ENCODE measurements around the gene NTNG2.
A peak's percentile ranks its signal among the peaks of the same experiment; 100 is the strongest.

- TF ChIP-seq POLR2AphosphoS5 (IDR thresholded peaks at IDR 0.05) = no peak
- TF ChIP-seq POLR2A (IDR thresholded peaks at IDR 0.05) = no peak
- TF ChIP-seq CTCF (IDR thresholded peaks at IDR 0.05 in 8 of 11, conservative IDR thresholded peaks at IDR 0.05 in 3 of 11) = peak in 4 of 11 experiments; percentile 9 to 26 (median 16)
Observed at GRCh38 chr9:132166599-132166998, 4.7 kb downstream of the NTNG2 start.

Measured in spleen (tissue), 7 donors.